GM18498 (cell line): ENCODE data around the gene GP5.
A peak's percentile ranks its signal among the peaks of the same experiment; 100 is the strongest.

Experiments
- ATAC-seq: cut with Tn5 transposase; IDR thresholded peaks from one replicate; pipeline ENCODE4 v1.9.1; 2021; ENCODE audit warnings: mild to moderate bottlenecking, moderate library complexity; ENCODE audit not compliant: unreplicated experiment

GP5 gene

DNA sequence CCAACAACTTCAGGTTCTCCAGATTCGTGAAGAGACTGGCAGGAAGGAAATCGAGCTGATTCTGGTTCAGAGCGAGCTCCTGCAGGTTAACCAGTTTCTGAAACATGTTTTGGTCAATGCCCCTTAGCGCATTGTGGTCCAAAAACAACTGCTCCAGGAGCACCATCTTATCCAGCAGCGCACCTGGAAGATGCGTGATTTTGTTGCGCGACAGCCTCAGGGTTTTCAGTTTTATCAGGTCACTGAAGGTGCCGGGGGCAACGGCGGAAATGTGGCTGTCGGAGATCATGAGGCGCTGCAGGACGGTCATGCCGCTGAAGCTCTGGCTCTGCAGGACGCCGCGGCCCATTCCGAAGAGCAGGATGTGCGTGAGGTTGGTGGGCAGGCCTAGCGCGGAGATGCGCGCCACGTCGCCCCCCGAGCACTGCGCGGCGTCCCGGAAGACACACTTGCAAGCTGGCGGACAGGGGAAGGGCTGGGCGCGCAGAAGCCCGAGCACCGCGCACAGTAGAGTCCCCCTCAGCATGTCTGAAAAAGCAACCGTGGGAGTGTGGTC is 1.2 kb downstream of the GP5 start:
- ATAC-seq: no peak

DNA sequence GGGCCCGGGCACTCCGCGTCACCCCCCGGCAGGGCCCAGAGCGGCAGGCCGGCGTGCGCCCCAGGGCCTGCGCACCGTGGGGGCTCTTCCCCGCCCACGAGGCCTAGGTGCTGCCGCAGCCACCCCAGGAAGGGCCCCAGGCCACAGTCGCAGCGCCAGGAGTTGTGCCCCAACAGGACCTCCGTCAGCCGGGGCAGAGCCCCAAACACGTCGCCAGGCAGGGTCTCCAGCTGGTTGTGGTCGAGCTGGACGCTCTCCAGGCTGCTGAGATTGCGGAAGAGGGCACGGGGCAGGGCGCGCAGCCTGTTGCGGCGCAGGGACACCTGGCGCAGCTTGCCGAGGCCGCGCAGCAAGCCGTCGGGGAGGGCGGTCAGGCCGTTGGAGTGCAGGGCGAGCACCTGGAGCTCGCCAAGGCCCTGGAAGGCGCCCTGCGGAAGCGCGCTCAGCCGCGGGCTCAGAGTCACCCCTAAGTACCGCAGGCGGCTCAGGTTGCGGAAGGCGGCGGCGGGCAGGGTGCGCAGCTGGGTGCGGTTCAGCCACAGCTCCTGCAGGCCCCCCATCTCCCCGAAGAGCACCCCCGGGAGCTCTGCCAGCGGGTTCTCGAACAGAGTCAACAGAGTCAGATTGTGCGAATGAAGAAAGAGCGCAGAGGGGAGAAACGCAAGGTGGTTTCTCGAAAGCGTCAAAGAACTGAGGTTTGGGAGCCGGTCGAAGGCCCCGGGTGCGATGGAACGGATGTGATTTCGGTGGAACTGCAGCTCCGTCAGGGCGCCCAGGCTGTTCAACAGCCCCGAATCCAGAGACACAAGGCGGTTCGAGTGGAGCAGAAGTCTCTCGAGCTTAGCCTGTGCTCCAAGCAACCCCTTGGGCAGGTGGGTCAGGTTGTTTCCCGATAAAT is 2.0 kb downstream of the GP5 start:
- ATAC-seq: peak; percentile 43

DNA sequence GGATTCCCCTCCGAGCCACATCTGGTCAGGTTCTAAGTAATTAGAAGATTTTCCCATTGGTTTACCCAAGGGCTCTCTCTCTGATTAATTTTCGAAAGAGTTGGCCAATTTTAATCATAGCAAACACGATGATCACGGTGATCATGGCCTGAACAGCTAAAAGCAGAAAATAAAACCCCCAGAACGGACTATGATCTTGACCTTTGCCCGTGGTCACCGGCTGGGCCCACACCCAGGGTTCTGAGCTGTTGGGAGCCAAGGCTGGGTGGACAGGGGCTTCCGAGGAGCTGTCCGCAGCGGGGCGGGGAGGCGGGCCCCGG is 2.6 kb downstream of the GP5 start:
- no peak for ATAC-seq

DNA sequence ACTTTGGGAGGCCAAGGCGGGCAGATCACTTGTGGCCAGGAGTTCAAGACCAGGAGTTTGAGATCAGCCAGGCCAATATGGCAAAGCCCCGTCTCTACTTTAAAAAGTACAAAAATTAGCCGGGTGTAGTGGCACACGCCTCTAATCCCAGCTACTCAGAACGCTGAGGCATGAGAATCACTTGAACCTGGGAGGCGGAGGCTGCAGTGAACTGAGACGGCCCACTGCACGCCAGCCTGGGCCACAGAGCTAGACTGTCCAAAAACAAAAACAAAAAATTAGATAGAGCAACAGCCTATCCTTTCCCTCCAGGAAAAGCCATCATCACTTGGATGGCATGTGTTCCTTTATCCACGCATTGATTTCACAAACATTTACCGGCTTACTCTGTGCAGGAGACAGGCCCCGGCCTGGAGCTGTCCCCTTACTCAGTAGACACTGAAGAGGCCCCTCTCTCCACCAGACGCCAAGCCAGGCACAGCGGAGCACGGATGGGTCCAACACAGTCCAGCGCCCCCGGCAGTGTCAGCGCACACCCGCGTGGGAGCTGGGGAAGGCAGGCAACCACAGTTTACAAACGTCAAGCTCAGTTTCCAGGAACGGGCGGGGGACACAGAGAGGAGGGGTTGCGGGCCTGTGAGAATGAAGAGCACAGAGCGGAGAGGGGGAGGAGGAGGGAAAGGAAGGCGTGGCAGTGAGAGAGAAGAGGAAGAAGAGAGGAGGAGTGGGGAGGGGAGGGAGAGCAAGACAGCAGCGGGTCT is 3.1 kb downstream of the GP5 start:
- no peak for ATAC-seq

DNA sequence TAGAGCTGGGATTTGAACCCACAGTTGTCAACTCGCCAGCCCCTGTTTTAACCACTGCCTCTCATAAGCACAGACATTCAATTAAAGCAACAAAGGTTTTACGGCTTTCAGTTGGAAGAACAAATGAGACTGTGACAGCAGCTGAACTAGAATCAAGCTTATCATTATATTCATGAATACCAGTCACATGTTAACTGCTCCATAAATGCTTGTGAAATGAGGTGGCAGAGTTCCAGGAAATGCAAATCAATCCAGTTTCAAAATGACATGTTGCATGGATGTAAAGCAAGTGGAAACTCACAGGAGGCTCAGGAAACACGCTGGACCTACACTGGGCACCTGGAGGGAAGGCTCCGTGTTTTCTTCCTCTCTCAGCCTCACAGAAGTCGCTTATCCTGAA is 3.9 kb downstream of the GP5 start:
- no peak for ATAC-seq

DNA sequence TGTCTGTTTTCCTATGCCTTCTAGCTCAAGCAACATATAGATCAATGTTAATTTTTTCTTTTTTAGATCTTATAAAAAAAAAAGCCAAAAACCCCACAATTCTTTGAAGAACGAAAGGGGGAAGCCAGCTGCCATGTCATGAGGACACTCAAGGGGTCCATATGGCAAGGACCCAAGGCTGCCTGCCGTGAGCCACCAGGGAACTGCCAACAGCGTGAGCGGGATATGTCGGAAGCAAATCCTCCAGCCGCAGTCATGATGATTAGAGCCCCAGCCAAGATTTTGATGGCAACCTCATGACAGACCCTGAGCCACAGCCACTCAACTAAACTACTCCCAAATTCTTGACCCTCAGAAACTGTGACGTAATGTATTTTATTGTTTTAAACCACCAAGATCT is 6.5 kb downstream of the GP5 start:
- no peak for ATAC-seq

DNA sequence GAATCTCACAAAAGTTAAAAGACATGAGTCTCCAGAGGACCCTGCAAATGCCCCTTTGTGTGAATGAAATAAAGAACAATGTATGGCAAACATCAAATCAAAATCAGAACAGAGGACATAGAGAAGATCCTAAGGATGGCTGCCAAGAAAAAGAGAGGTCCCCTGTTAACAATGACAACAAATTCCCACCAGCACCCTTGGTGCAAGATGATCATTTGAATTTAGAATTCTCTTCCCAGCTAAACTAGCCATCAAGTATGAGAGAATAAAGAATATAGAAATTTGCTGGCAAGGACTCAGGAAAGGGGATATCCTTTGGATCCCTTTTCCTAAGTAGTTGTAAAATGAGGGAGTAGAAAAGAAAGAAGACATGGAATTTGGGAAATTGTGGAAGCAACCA is 8.2 kb downstream of the GP5 start:
- ATAC-seq: no peak

DNA sequence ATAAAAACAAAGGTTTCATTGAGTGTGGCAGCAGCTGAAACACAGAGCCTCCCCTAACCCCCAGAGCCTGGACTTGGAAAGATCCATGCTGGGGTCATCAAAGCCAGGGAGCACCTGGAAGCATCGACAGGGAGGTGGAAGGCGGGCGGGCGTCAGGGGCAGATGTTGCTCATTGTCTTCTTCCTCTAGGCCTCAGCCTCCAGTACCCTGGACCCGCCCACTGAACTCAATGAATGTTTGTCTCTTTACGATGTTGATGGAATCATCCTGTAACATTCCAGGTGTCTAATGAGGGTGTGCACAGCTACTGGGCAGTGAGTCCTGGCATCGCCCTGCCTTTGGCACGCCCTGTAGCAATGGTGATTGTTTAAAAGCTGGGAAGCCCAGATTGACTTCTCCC is 9.8 kb downstream of the GP5 start:
- ATAC-seq: no peak

DNA sequence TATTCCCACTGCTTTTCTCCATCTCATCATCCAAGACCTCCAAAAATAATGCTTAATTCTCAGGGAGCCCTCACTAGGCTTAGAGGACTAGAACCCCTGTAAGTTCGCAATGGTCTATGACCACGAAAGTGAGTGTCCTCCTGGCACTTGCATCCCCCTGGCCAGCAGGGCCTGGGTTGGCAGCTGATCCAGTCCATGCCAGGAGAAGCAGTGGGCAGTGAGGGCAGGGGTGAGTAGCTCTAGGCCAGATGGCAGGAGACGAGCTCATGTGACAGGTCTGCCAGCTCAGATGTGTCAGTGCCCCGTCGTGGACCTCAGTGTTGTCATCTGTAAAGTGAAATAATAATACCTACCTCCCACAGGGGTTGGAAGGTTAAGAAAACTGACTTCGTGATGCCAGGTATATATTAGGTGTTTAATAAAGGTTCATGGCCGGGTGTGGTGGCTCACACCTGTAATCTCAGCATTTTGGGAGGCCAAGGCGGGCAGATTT is 11.1 kb downstream of the GP5 start:
- ATAC-seq: no peak

DNA sequence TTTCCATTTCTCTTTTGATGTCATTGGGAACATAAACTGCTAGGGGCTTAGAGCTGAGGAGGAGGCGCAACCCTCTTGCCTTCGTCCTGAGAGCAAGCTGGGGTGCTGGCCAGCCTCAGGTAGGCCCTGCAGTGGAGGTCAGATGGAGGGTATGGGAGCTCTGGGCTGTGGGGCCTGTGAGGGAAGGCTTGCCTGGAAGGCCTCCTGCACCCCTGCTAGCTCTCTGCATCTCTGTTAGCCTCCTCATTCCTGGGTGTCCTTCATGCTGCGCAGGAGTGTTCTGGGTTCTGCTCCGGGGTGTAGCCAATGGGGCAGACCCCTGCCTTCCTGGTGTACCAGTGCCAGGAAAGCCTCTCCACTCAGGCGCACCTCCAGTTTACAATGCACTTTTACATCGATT is 11.8 kb downstream of the GP5 start:
- no peak for ATAC-seq

DNA sequence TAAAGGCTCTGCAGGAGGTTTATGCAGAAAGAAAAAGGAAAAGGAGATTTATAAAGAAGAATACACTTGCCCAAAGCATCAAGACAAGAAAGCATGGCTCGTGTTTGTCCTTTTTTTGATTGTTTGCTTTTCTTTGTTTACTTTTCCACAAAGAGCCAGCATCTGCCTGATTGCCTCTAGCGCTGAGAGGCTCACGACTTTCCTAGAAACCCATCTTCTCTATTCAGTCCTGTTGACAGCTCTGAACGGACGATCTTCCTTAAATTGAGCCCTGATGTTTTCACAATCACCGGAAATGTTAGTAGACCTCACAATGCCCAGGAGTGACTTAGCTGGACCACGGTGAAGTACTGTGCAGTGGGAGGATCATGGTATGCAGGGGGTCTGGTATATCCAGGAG is 12.4 kb downstream of the GP5 start:
- no peak for ATAC-seq

DNA sequence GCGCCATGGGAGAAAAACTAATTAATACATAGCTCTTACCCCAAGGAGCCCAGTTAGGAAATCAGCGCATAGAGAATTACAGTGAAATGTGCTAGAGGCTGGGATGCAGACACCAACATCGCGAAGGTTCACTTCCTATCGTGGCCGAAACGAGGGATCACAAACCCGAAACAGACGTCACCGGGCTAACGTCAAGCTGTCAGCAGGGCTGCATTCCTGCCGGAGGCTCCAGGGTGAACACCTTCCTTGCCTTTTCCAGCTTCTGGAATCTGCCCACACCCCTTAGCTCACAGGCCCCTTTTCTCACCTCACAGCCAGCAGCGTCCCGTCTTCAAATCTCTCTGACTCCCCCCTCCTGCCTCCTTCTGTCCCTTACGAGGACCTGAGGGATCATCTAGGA is 13.0 kb downstream of the GP5 start:
- ATAC-seq: no peak

DNA sequence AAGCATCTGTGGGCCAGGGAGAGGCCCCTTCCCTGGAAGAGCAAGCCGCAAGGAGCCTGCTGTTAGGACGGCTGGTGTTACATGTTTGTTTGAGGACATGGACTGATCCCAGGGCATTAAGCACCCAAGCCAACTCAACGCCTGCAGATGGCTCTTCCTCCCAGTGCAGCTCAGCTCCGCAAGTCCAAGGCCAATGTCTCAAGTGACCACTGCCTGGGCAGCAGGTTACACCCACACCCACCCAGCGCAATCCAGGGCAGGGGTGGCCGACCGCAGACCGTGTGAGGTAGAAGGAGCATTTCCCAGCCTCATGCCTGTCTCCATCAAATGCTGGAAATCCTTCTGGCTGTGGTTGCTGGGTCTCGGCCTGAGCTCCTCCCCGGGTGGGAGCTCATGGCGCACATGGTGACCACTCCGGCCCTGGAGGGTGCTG is 14.5 kb downstream of the GP5 start:
- ATAC-seq: no peak

DNA sequence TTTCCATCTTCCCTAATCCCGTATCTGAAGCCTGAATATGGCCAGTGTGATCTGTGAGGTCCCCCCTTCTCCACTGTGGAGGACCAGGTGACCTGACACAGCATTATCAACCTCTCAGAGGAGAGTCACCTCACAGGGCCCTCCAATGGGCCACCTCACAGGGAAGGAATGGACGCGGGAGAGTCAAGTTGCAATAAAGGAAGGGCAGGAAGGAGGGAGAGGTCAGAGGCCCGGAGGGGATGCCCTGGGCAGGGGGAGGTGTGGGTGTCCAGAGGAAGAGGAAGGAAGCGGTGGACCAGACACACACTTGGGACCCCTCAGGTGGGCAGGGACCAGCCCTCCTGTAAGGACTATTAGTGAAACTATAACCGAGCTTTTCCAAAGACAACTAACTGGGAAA is 14.9 kb downstream of the GP5 start:
- no peak for ATAC-seq

DNA sequence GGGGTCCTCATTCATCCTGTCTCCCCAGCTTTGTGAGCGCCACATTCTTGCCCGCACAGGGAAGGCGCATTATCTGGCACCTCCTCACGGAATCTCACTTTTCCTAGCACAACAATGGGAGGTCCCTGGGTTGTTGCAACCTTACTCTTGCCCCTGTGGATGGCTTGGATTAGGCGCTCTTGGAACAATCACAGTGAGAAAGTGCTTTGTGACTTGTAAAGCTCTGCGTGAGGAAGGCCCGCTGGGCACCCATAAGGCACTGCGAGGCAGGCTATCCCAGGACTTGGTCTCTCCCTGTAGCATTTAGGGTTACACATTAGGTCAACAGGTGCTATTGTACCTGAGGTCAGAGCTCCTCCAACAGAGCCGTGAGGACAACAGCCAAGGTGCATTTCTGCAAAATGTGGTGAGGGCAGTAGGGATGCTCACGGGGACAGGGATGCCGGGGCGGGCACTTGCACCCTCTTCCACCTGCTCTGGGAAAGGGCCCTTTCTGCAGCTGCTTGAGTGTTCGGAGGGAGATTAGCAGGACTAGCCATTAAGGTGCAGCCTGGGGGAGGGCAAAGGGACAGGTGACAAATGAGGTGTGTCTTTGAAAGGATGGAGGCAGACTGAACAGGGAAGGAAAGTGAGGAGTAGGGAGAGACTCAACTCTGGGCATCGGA is 15.7 kb downstream of the GP5 start:
- no peak for ATAC-seq

DNA sequence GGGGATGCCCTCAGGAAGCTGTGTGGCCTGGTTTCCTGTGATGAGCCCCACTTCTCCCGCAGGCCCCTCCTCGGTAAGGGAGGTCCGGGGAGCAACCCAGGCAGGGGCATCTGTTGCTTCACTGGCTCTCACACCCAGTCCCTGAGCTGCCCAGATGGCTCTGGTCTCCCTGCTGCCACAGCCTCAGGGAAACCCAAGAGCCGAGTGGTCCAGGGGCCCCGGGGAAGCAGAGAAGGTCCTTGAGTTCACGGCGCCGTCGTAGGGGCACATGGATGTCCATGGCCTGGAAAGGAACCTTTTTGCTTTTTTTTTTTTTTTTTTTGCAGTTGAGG is 16.2 kb downstream of the GP5 start:
- no peak for ATAC-seq

DNA sequence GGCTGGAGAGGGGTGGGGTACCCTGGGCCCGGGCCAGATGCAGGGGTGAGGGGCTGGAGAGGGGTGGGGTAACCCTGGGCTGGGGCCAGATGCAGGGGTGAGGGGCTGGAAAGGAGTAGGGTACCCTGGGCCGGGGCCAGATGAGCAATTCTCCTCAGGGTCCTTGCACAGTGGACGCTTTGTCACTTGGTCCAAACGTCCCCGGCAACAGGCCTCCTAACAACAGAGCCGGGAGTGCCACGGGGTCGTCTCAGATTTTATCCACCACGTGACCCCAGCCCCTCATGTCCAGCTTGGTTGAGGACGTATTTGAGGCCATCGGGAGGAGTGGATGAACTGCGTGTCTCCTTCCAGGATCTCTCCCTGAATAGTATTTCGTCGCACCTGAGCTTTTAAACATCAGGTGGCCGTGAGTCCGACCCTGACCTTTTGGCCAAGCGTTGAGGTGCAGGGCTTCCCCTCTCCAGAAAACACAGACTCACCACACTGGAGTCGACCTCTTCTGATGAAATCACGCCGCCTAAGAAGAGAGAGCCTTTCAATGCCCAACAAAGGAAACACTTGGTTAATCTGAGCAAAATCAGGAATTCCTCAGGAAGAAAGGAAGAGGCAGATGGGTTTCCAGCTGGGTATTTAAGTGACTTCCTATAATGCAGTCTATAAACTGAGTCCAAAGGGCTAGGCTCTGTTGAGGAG is 16.7 kb downstream of the GP5 start:
- no peak for ATAC-seq

DNA sequence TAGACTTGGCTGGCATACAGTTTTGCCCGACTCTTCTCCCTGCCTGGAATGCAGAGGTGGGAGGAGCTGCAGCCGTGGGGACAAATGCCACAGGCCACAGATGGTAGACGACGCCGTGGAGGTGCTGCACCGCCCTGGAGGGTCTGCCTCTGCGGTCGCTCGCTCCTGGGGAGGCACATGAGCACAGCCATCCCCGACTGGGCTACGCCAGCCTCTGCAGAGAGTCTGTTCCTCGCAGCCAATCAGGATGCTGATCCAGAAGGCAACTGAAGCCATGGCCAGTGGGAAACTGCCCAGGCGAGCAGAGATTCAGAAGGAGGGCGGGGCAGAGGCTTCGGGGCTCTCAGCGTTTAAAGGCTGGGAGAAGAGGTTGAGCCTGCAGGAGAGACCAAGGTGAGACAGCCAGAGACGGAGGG is 17.6 kb downstream of the GP5 start:
- no peak for ATAC-seq

DNA sequence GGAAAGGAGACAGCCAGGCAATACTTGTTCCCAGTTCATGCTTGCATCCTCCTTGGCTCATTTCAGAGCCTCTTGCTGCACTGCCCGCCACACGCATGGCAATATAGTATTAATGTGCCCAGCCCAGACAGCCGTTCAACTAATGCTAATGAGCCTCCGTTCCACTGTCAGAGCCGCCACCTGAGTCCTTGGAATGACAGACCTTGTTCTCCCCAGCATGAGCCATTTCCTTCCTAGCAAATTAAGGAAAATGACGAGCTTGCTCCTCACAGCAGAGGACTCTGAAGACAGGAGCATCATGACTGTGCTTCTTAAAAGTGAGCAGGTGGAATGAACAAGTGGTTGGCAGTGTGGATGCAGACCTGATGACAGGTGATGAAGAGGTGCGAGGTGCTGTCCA is 18.7 kb downstream of the GP5 start:
- no peak for ATAC-seq

DNA sequence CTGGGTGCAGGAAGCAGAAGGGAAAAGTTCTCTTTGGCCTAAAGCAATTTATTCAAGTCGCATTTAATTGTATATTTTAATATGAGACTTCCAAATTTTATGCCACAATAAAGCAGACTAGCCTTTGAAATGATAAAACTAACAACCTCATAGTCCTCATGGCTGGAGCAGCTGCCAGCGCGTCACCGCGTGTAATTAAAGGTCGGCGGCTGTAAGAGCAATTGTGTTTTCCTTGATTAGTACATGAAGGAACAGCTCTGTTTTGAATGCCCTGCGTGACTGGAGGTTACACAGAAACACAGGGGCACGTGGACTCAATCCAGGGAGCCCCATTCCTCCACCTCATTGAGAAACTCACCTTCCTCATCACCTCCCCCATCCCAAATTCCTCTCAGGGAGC is 19.4 kb downstream of the GP5 start:
- no peak for ATAC-seq

DNA sequence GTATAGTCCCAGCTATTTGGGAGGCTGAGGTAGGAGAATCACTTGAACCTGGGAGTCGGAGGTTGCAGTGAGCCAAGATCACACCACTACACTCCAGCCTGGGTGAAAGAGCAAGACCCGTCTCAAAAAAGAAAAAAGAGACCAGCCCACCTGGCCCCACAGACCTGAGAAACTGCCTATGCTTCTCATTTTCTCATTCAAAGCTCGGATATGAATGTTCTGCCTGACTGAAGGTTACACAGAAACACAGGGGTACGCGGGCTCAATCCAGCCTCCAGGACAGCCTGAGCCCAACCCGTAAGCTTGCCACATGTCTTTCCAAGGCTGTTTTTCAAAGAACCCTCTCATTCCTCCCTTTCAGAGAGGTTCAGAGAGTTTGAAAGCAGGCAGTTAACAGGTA is 19.8 kb downstream of the GP5 start:
- no peak for ATAC-seq
